A673 (cell line): ENCODE data around the gene MTHFD1. TPM values are rescaled to one million over a fixed set of nuclear protein-coding genes. Genes with fewer than 3 reads are reported as not detected.

Source experiments
- BruUV-seq: library from RNA; stranded (reverse); fragments of 400-500 nt; replicated peaks from 2 replicates; lab custom pipeline; 2021; lab: Mats Ljungman, UMichigan
- CTCF ChIA-PET: fragments of 300-600 bp; sonication (Branson Sonifier 250); formaldehyde crosslinking; loops from one replicate; lab custom pipeline; 2022; ENCODE audit warnings: antibody characterized with exemption; lab: Charles Lee
- POLR2A ChIA-PET: fragments of 300-600 bp; sonication (Branson Sonifier 250); formaldehyde crosslinking; loops from one replicate; lab custom pipeline; 2022; ENCODE audit warnings: antibody characterized with exemption; ENCODE audit not compliant: low non-redundant PET; lab: Charles Lee
- DNase-seq: peaks from one replicate; pipeline ENCODE4 v3.0.0-alpha.2; 2015; ENCODE audit warnings: low spot score
- H3K27ac ChIP-seq: fragments of 200-600 bp; sonication (generic); 2 replicates; pipeline ENCODE4 v1.5.1; 2016; ENCODE audit warnings: mixed run types, low read depth, mild to moderate bottlenecking, mixed read lengths, antibody characterized with exemption, low read length; ENCODE audit not compliant: poor library complexity, severe bottlenecking
- H3K27me3 ChIP-seq: fragments of 200-600 bp; sonication (generic); replicated peaks from 2 replicates; pipeline ENCODE4 v1.6.1; 2017; ENCODE audit warnings: mixed run types, low read depth, mild to moderate bottlenecking, mixed read lengths, antibody characterized with exemption, low read length; ENCODE audit not compliant: insufficient read depth, poor library complexity
- H3K36me3 ChIP-seq: fragments of 200-600 bp; sonication (generic); 2 replicates; pipeline ENCODE4 v1.6.1; 2016; ENCODE audit warnings: mixed run types, mild to moderate bottlenecking, mixed read lengths, antibody characterized with exemption, low read length; ENCODE audit not compliant: insufficient read depth, poor library complexity, severe bottlenecking
- H3K4me1 ChIP-seq: fragments of 200-600 bp; sonication (generic); 2 replicates; pipeline ENCODE4 v1.6.1; 2017; ENCODE audit warnings: mixed run types, mild to moderate bottlenecking, mixed read lengths, antibody characterized with exemption, low read length; ENCODE audit not compliant: insufficient read depth, poor library complexity, severe bottlenecking
- H3K4me3 ChIP-seq: fragments of 200-600 bp; sonication (generic); 2 replicates; pipeline ENCODE4 v1.5.1; 2016; ENCODE audit warnings: low read depth, mixed run types, mild to moderate bottlenecking, mixed read lengths, low read length; ENCODE audit not compliant: poor library complexity, severe bottlenecking
- H3K9me3 ChIP-seq: fragments of 200-600 bp; sonication (generic); 2 replicates; pipeline ENCODE4 v1.6.1; 2016; ENCODE audit warnings: mixed run types, low read depth, mild to moderate bottlenecking, mixed read lengths, antibody characterized with exemption, low read length; ENCODE audit not compliant: poor library complexity, severe bottlenecking
- EZH2 ChIP-seq: fragments of 200-600 bp; sonication (generic); IDR thresholded peaks from 2 replicates; pipeline ENCODE4 v1.6.1; 2017; ENCODE audit warnings: borderline replicate concordance, low read depth, mild to moderate bottlenecking, mixed read lengths, antibody characterized with exemption, low read length; ENCODE audit not compliant: poor library complexity, severe bottlenecking
- intact Hi-C: fragments of 100-400 bp; cut with micrococcal nuclease; formaldehyde crosslinking; loops from one replicate; pipeline ENCODE4 v1.10.0; 2022; ENCODE audit not compliant: unreplicated experiment
- total RNA-seq: library from RNA; stranded (reverse); gene quantifications from 2 replicates; pipeline ENCODE4 v1.2.3, GENCODE V29; 2021
- TF ChIP-seq, protein P1 (sequence below): fragments of 300-800, 200-600 bp; sonication (generic); conservative IDR thresholded peaks from 2 replicates; pipeline ENCODE4 v1.5.1; 2017; ENCODE audit warnings: low read depth, mild to moderate bottlenecking, antibody characterized with exemption, low read length, moderate library complexity, mixed read lengths

MTHFD1 gene
- total RNA-seq, 1 experiment from 2014 or later, result 293 TPM

DNA sequence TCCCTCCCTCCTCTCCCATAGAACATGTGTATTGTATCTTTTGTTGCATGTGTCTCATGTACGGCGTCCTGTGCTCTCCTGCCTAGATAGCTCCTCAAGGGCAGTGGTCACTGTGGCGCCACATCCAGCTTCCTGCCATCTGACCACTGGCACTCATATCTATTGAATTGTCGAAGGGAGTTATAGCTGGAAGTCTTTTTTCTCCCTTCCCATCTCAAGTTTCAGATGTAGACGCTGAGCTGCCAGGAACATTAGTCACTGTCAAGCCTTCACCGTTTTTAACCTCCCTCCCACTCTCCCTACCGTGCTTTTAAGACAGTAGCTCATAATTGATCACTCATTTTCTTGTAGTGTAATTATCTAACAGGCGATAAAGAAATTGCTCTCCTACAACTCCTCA lies 33.0 kb downstream of the MTHFD1 start:
- intact Hi-C loops, result no loop called here
- Histone ChIP-seq H3K27me3 (no peaks in the 10 kb centered on the region), H3K27ac (no peak overlapping the region), H3K9me3 (no peaks in the 10 kb centered on the region), H3K4me3 (no peak overlapping the region), H3K36me3 (peaks cover 88% of the 10 kb centered on the region), H3K4me1 (no peaks in the 10 kb centered on the region)
- TF ChIP-seq, protein P1, sequence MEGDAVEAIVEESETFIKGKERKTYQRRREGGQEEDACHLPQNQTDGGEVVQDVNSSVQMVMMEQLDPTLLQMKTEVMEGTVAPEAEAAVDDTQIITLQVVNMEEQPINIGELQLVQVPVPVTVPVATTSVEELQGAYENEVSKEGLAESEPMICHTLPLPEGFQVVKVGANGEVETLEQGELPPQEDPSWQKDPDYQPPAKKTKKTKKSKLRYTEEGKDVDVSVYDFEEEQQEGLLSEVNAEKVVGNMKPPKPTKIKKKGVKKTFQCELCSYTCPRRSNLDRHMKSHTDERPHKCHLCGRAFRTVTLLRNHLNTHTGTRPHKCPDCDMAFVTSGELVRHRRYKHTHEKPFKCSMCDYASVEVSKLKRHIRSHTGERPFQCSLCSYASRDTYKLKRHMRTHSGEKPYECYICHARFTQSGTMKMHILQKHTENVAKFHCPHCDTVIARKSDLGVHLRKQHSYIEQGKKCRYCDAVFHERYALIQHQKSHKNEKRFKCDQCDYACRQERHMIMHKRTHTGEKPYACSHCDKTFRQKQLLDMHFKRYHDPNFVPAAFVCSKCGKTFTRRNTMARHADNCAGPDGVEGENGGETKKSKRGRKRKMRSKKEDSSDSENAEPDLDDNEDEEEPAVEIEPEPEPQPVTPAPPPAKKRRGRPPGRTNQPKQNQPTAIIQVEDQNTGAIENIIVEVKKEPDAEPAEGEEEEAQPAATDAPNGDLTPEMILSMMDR, result no peak
- no peak for TF ChIP-seq EZH2
- POLR2A ChIA-PET, result interaction anchor here (0.7 kb wide), 1 partner anchor 13 kb away, joined by 4 read pairs; no protein-coding TSS in a partner anchor
- CTCF ChIA-PET, result no interaction called here
- BruUV-seq, result no TSS peak
- peak; percentile 45 for DNase-seq

DNA sequence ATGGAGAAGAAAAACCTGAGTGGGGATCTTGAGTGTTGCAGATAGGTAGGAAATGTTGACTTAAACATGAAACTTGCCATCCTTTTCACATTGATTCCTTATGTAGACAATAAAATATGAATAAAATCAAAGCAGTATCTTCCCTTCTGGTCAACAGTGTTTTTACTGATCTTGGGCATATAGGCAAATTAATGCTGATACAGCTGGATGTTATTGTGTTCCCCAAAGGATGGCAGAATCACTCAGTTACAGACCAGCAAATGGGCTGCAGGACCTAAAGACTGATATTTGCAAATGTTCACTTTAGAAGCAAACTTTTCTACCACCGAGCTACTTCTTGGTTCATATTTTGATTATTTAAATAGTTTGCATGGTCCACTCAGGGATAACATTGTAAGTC lies 33.9 kb downstream of the MTHFD1 start:
- H3K27ac ChIP-seq, result no peak overlapping the region
- CTCF ChIA-PET, result no interaction called here
- POLR2A ChIA-PET, result no interaction called here
- intact Hi-C loops, result no loop called here
- no peaks in the 10 kb centered on the region for H3K27me3 ChIP-seq
- H3K9me3 ChIP-seq, result no peaks in the 10 kb centered on the region
- no peak for TF ChIP-seq EZH2
- TF ChIP-seq, protein P1, result no peak
- H3K4me1 ChIP-seq, result no peaks in the 10 kb centered on the region
- no peak for DNase-seq
- H3K4me3 ChIP-seq, result no peak overlapping the region
- peaks cover 88% of the 10 kb centered on the region for H3K36me3 ChIP-seq
- no TSS peak for BruUV-seq

DNA sequence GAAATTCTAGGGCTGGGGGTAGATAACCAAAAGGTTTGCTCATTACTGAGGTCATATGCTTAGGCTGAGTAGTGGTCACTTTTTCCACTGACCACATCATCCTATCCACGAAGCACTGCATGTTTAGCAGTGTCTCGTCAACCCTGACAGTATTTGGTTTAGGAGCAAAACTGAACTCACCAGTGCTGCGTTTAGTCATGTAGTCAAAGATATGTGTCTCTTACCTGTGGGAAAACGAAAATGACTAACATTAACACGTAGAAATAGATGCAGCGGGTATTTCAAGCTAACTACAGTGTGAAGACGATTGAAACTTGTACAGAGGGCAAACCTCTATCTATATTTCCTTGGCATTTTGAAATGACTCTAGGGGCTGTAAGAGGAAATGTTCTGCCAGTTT lies 34.6 kb downstream of the MTHFD1 start:
- DNase-seq, result no peak
- H3K27me3 ChIP-seq, result no peaks in the 10 kb centered on the region
- no peak overlapping the region for H3K27ac ChIP-seq
- BruUV-seq, result no TSS peak
- peaks cover 88% of the 10 kb centered on the region for H3K36me3 ChIP-seq
- TF ChIP-seq EZH2, result no peak
- TF ChIP-seq, protein P1, result no peak
- H3K9me3 ChIP-seq, result no peaks in the 10 kb centered on the region
- CTCF ChIA-PET, result no interaction called here
- intact Hi-C loops, result no loop called here
- H3K4me3 ChIP-seq, result no peak overlapping the region
- no peaks in the 10 kb centered on the region for H3K4me1 ChIP-seq
- POLR2A ChIA-PET, result no interaction called here
